SHP77 (cell line): ENCODE data around the gene PAPPA.

ENCODE experiments used
- DNase-seq, 2 experiments: peaks; one replicate each; lab custom pipeline; 2025; lab: John Stamatoyannopoulos, UW

PAPPA gene

DNA sequence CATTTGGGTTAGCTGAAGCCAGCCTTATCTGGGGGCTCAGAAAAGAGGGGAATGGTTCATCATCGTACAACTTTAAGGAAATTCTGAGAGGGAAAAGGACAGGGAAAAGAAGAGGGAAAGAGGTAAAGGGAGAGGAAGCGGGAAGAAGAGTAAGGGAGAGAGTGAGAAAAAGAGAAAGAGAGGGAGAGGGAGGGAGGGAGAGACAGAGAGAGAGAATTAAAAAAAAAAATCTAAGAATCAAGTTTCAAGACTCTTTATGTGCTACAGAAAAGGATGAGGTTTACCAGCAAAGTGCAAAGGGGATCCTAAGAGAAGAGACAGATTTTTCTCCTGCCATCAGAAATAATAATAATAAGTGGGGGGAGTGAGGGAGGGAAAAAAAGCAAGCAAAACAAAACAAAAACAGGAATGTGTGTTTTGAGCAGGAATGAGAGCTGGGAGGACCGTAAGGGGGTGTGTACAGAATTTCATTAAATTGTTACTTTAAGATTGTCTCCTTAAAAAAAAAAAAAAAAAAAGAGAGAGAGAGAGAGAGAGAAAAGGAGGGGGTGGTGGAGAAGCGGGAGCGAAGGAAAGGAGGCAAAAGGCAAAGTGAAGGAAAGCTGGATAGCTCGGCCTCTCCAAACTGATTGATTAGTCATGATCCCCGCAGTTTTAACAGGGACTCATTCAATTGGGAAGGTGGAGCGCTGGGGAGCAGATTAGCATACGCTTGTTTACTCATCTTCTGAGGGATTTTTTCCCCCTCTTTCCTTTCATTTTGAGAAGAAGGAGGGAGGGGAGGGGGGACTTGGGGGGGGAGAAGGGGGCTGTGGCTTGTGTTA is 438 bp upstream of the PAPPA start:
- no peak for DNase-seq

GRCh38 chr9:116154334-116154975 is 864 bp downstream of the PAPPA start:
- no peak for DNase-seq

- no peak for DNase-seq
These were observed 1.5 kb downstream of the PAPPA start for GRCh38 chr9:116154976-116155697.

GRCh38 chr9:116155698-116156039 is 2.1 kb downstream of the PAPPA start:
- no peak for DNase-seq

- DNase-seq, result peak; percentile 45 to 50
These were observed 3.2 kb downstream of the PAPPA start for GRCh38 chr9:116156621-116157314.

- DNase-seq, result peak in 1 of 2 experiments; percentile 14
These were observed 4.0 kb downstream of the PAPPA start for GRCh38 chr9:116157436-116158138.

GRCh38 chr9:116160676-116161571 is 7.3 kb downstream of the PAPPA start:
- DNase-seq, result no peak

GRCh38 chr9:116162241-116162781 is 8.7 kb downstream of the PAPPA start:
- no peak for DNase-seq

DNA sequence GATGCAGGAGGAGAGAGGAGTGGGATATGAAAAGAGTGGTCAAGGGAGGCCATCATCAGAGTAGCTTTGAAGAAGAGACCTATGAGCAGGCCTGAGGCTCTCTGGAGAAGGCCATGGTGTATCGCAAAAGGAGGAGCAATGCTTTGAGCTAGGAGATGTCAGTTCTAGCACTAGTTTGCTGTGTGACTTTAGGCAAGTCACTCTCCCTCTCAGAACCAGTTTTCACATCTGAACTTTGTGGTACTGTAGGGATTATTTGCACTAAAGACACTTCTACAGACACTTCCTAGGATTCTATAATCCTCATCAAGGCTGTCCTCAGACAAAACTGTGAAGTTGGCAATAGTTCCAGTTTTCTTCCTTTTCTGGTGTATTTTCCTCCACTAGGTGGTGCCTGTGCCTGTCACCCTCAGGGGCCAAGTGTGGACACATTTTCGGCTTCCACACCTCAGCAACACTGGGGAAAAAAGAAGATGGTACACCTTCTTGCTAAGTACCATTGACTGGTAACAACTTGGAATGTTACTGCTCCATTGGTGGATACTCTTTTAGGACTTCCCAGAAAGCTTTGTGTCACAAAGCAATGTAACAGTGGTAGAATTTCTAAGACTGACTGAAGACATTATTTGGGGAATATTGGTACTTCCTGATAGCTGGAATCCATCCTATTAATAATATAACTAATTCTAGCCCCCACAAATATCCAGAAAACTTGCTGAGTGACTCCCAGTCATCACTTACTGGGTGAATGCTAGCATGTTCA is 9.9 kb downstream of the PAPPA start:
- DNase-seq, result peak in 1 of 2 experiments; percentile 14

DNA sequence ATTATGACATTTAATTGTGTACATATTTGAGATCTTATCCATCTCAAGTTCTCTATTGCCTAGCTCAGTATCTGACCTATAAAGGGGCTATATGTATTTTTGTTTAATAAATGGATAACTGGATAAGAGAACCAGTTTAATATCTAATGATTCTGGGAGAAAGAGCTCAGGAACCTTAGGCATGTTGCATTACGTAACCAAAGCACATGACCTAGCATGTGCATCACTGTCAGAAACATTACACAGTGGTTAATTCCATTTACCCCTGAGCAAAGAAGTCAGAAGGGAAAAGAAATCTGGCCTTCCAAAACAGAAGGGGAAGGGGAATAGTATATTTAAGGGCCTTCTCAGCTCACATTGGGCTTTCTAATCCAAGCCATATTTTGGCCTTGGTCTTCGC is 12.3 kb downstream of the PAPPA start:
- DNase-seq, result no peak

GRCh38 chr9:116166713-116167112 is 13.1 kb downstream of the PAPPA start:
- DNase-seq, result no peak

- no peak for DNase-seq
These were observed 14.6 kb downstream of the PAPPA start for GRCh38 chr9:116168231-116168630.

DNA sequence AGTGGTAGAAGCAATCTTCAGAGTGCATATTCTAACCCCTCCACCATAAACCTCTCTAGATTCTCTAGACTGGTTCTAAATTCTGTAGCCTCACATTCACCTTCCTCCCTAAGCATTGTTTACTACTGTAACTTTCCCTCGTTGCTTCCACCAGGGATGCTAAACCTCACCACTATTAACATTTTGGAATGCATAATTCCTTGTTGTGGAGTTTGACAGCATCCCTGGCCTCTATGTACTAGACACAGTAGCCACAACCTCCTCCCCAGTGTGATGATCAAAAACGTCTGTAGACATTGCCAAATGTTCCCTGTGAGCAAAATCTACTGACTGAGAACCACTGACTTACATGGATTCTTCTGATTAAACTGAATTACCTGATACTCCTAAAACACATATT is 18.6 kb downstream of the PAPPA start:
- DNase-seq, result no peak

- DNase-seq, result no peak
These were observed 20.8 kb downstream of the PAPPA start for GRCh38 chr9:116174347-116174746.

GRCh38 chr9:116175614-116176013 is 22.0 kb downstream of the PAPPA start:
- no peak for DNase-seq

DNA sequence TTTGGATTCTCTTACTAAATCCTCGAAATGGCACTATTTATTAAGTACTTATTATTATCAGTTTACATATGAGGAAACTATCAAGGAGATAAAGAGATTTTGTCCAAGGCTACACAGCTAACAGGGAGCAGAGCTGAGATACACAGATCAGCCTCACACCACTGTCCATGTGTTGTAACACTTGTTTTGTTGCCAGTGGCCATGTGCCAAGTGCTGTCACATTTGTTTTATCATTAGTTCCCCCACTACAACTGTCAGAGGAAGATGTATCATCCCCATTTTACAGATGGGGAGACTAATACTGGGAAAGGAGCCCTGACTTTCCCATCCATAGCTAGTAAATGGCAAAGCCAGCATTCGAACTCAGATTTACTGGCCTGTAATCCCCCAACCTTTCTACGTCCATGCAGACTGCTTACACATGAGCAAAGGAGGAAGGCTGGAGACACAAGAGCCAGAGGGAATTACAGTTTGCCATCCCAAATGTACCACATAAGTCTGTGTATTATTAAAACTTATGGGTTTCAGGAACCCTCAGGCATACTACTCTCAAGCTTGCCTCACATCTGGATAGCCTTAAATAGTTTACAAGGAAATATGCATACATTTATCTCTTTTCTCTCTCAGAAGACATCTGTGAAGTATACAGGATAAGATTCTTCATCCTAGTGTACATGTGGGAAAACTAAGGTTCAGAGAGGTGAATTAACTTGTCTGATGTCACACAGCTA is 25.1 kb downstream of the PAPPA start:
- no peak for DNase-seq

DNA sequence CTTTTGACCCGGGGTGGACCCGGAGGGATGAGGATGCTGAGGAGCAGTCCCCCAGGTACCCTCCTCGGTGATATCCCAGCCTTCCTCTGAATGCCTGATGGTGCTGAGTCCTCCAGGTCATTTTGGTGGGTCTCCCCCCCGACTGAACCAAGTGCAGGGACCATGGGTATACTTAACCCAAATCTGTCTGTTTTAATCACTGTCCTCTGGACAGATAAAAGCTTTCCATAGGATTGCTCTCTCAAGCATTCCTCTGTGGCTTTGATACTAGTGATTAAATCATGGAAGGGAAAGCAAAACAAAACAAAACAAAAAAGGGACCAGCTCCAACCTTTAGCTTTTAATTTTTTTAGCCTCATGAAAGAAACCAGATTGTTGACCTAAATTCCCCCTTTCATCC is 26.0 kb downstream of the PAPPA start:
- DNase-seq, result no peak

DNA sequence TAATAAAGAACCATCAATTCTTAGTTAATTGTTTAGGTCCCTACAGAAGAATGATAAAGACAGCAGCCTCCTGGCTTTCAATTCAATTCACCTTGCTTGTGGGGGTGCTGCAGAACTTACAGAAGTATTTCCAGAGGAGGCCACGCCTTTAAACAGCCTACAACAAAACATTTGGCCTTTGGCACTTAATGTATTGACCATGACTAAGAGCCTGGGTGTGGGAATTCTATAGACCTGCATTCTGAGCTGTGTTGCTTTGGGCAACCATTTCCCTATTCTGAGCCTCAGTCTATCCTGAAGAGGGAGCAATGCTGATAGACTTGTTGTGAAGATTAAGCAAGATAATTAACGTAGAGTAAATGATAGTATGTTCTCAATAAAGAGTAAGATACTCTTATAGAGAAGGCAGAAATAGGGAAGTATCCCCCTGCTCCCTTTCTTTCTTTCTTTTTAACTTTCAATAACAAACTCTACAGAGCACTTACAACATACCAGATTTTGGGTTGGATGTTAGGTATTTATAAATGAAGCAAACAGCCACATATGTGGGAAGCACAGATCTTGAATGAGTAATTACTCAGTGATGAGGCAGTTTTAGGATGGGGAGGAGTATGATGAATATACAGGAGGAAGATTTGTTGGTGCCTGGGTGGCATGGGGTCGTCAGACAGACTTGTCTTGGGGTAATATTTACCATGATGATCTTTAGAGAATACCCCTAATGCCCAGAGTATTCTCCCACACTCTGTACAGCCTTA is 28.4 kb downstream of the PAPPA start:
- DNase-seq, result no peak
